Activated naive CD8-positive, alpha-beta T cell treated with anti-CD3 and anti-CD28 coated beads, Interleukin-2, amount 50 U/mL, for 16 hours (primary cell): Measurements from ENCODE around the gene GAS6.
"Not testable (repeated sequence)": the region's sequence is repeated elsewhere in the genome, so short reads cannot be mapped to it uniquely, and the experiment has no call there.

Experiments used
- DNase-seq: peaks from one replicate; pipeline ENCODE4 v3.0.0-alpha.2; 2020; ENCODE audit warnings: low read depth, low spot score

The GAS6 gene

GRCh38 chr13:113837560-113838355 is 26.1 kb downstream of the GAS6 start:
- DNase-seq: no peak

GRCh38 chr13:113836768-113837559 is 26.9 kb downstream of the GAS6 start:
- DNase-seq: no peak

GRCh38 chr13:113835461-113836270 is 28.2 kb downstream of the GAS6 start:
- no peak for DNase-seq

GRCh38 chr13:113834496-113835200 is 29.2 kb downstream of the GAS6 start:
- DNase-seq: no peak

- not testable (repeated sequence) for DNase-seq
Observed at GRCh38 chr13:113834006-113834405, 29.9 kb downstream of the GAS6 start.

GRCh38 chr13:113833111-113833830 is 30.6 kb downstream of the GAS6 start:
- no peak for DNase-seq

GRCh38 chr13:113832631-113833030 is 31.2 kb downstream of the GAS6 start:
- no peak for DNase-seq

GRCh38 chr13:113832205-113832604 is 31.7 kb downstream of the GAS6 start:
- no peak for DNase-seq

- no peak for DNase-seq
Observed at GRCh38 chr13:113831061-113831460, 32.8 kb downstream of the GAS6 start.

GRCh38 chr13:113830426-113830950 is 33.4 kb downstream of the GAS6 start:
- not testable (repeated sequence) for DNase-seq

GRCh38 chr13:113828282-113828825 is 35.5 kb downstream of the GAS6 start:
- no peak for DNase-seq

GRCh38 chr13:113827021-113827420 is 36.9 kb downstream of the GAS6 start:
- no peak for DNase-seq

GRCh38 chr13:113826446-113826845 is 37.4 kb downstream of the GAS6 start:
- DNase-seq: not testable (repeated sequence)

- no peak for DNase-seq
Observed at GRCh38 chr13:113825841-113826240, 38.0 kb downstream of the GAS6 start.

GRCh38 chr13:113823771-113824170 is 40.1 kb downstream of the GAS6 start:
- no peak for DNase-seq

GRCh38 chr13:113822956-113823744 is 40.7 kb downstream of the GAS6 start:
- no peak for DNase-seq

- no peak for DNase-seq
Observed at GRCh38 chr13:113822266-113822665, 41.6 kb downstream of the GAS6 start.

- no peak for DNase-seq
Observed at GRCh38 chr13:113821847-113822246, 42.0 kb downstream of the GAS6 start.
